HG02885 (cell line): ENCODE measurements around the gene TRIM62.
A peak's percentile ranks its signal among the peaks of the same experiment; 100 is the strongest.
"Not testable (repeated sequence)": the region's sequence is repeated elsewhere in the genome, so short reads cannot be mapped to it uniquely, and the experiment has no call there.

Source experiments
- ATAC-seq: cut with Tn5 transposase; IDR thresholded peaks from one replicate; pipeline ENCODE4 v1.9.1; 2021; ENCODE audit warnings: mild to moderate bottlenecking; ENCODE audit not compliant: unreplicated experiment, poor library complexity

Gene TRIM62

GRCh38 chr1:33140153-33141149 lies 41.4 kb downstream of the TRIM62 start:
- no peak for ATAC-seq

- ATAC-seq: no peak
These were observed 44.0 kb downstream of the TRIM62 start for GRCh38 chr1:33137800-33138199.

- not testable (repeated sequence) for ATAC-seq
These were observed 45.8 kb downstream of the TRIM62 start for GRCh38 chr1:33136041-33136440.

- no peak for ATAC-seq
These were observed 48.3 kb downstream of the TRIM62 start for GRCh38 chr1:33133478-33134105.

GRCh38 chr1:33132549-33132948 lies 49.3 kb downstream of the TRIM62 start:
- no peak for ATAC-seq

GRCh38 chr1:33131191-33131590 lies 50.7 kb downstream of the TRIM62 start:
- no peak for ATAC-seq

GRCh38 chr1:33130297-33130696 lies 51.5 kb downstream of the TRIM62 start:
- ATAC-seq: no peak

- no peak for ATAC-seq
These were observed 53.1 kb downstream of the TRIM62 start for GRCh38 chr1:33128781-33129180.

- ATAC-seq: peak; percentile 95
These were observed 54.6 kb downstream of the TRIM62 start for GRCh38 chr1:33127001-33127823.

- ATAC-seq: no peak
These were observed 55.3 kb downstream of the TRIM62 start for GRCh38 chr1:33126411-33127000.

GRCh38 chr1:33124647-33125046 lies 57.2 kb downstream of the TRIM62 start:
- not testable (repeated sequence) for ATAC-seq

GRCh38 chr1:33123266-33123665 lies 58.6 kb downstream of the TRIM62 start:
- no peak for ATAC-seq

- no peak for ATAC-seq
These were observed 59.2 kb downstream of the TRIM62 start for GRCh38 chr1:33122483-33123178.

GRCh38 chr1:33121728-33122127 lies 60.1 kb downstream of the TRIM62 start:
- ATAC-seq: no peak

GRCh38 chr1:33120436-33121231 lies 61.2 kb downstream of the TRIM62 start:
- ATAC-seq: no peak

GRCh38 chr1:33119532-33120217 lies 62.2 kb downstream of the TRIM62 start:
- ATAC-seq: no peak

GRCh38 chr1:33119050-33119449 lies 62.8 kb downstream of the TRIM62 start:
- ATAC-seq: no peak

- ATAC-seq: no peak
These were observed 63.6 kb downstream of the TRIM62 start for GRCh38 chr1:33118274-33118673.
